Measurements from ENCODE around the gene SGCD.

GRCh38 chr5:156758011-156758791 lies 431.2 kb downstream of the SGCD start:
- TF ChIP-seq CTCF (IDR thresholded peaks at IDR 0.05) (no peak), CHD2 (IDR thresholded peaks at IDR 0.05; ENCODE audit: low read length, partially characterized antibody) (no peak), SMC3 (IDR thresholded peaks at IDR 0.05; ENCODE audit: low read depth, low read length) (no peak), EZH2phosphoT487 (IDR thresholded peaks at IDR 0.05; ENCODE audit: borderline replicate concordance, low read depth) (no peak), RAD21 (IDR thresholded peaks at IDR 0.05; ENCODE audit: low read length) (no peak), SIN3A (IDR thresholded peaks at IDR 0.05; ENCODE audit: borderline replicate concordance, low read depth, low read length) (no peak), GATA2 (CRISPR knock-in tag; IDR thresholded peaks at IDR 0.05) (no peak), NRF1 (IDR thresholded peaks at IDR 0.05; ENCODE audit: low read depth, low read length) (no peak)

All from SK-N-SH (cell line).